Neural progenitor cell (in vitro differentiated cells): ENCODE data around the gene RIPPLY1.

Experiments
- EZH2 ChIP-seq: fragments of 200-600 bp; sonication (generic); IDR thresholded peaks from 2 replicates; pipeline ENCODE4 v1.6.1; 2017; ENCODE audit warnings: antibody characterized with exemption, mild to moderate bottlenecking, moderate library complexity
- TF ChIP-seq, protein P1 (sequence below): fragments of 200-600 bp; sonication (generic); IDR thresholded peaks from 2 replicates; pipeline ENCODE4 v1.5.1; 2017; ENCODE audit warnings: antibody characterized with exemption, mild to moderate bottlenecking

DNA sequence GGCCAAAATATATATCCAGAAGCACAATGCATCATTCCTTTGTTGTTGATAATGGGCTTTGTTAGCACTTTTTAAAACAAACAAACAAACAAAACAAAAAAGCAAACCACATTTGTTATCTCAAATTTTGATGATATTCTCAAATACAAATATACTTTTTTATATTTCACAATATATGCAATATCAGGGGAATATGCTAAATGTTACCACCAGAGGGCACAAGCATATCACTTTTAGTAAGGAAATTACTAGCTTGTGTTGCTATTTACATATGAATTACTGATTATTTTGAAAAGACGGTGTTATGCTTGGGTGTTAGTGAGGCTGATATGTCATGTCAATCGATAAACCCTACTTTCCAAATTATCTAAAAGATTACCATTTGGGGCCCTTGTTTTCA lies 29.1 kb downstream of the RIPPLY1 start:
- TF ChIP-seq, protein P1, sequence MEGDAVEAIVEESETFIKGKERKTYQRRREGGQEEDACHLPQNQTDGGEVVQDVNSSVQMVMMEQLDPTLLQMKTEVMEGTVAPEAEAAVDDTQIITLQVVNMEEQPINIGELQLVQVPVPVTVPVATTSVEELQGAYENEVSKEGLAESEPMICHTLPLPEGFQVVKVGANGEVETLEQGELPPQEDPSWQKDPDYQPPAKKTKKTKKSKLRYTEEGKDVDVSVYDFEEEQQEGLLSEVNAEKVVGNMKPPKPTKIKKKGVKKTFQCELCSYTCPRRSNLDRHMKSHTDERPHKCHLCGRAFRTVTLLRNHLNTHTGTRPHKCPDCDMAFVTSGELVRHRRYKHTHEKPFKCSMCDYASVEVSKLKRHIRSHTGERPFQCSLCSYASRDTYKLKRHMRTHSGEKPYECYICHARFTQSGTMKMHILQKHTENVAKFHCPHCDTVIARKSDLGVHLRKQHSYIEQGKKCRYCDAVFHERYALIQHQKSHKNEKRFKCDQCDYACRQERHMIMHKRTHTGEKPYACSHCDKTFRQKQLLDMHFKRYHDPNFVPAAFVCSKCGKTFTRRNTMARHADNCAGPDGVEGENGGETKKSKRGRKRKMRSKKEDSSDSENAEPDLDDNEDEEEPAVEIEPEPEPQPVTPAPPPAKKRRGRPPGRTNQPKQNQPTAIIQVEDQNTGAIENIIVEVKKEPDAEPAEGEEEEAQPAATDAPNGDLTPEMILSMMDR: peak; percentile 62
- TF ChIP-seq EZH2: no peak
